K562 treated with DMSO at 1 percent for 12 hours (cell line): Measurements from ENCODE around the gene TMEM176B. TPM values are rescaled to one million over a fixed set of nuclear protein-coding genes. Genes with fewer than 3 reads are reported as not detected.

ENCODE experiments used
- total RNA-seq: library from RNA; unstranded; fragments of 300-600 nt; gene quantifications from 2 replicates; pipeline ENCODE4 v1.2.3, GENCODE V29; 2022; ENCODE audit not compliant: insufficient read depth

The TMEM176B gene
- total RNA-seq = 0.70 TPM in 1 of 2 replicates, not detected in the other

GRCh38 chr7:150799741-150800580 lies at the start of gene TMEM176B:
TMEM176B (minus strand) TSS chr7:150800364; CDS start chr7:150796569, 3,795 bp downstream.

GRCh38 chr7:150800581-150801241 lies 547 bp upstream of the TMEM176B start, which contains the start of gene TMEM176A:
TMEM176A (plus strand) TSS chr7:150800769; CDS start chr7:150801551, 782 bp downstream.

Other genes starting within 250 kb of the TMEM176B start
- not detected in 2 replicates for gene GIMAP4, start 233.0 kb downstream of the TMEM176B start, total RNA-seq
- 0.30 and 0.47 TPM in 2 replicates for gene GIMAP6, start 168.0 kb downstream of the TMEM176B start, total RNA-seq
- gene GIMAP2, start 114.7 kb downstream of the TMEM176B start, total RNA-seq = 7.6 and 9.9 TPM in 2 replicates
- gene GIMAP1, start 83.8 kb downstream of the TMEM176B start, total RNA-seq = not detected in 2 replicates
- 2.6 and 5.4 TPM in 2 replicates for gene GIMAP5, start 62.9 kb downstream of the TMEM176B start, total RNA-seq
- gene TMEM176A, start 405 bp upstream of the TMEM176B start, total RNA-seq = 1.2 and 1.9 TPM in 2 replicates
- gene AOC1, start 52.2 kb upstream of the TMEM176B start, total RNA-seq = not detected in 2 replicates
- 76.1 and 114 TPM in 2 replicates for gene KCNH2, start 178.0 kb upstream of the TMEM176B start, total RNA-seq
- 40.1 and 40.4 TPM in 2 replicates for gene NOS3, start 190.7 kb upstream of the TMEM176B start, total RNA-seq
- gene ATG9B, start 224.1 kb upstream of the TMEM176B start, total RNA-seq = 5.7 TPM in 1 of 2 replicates, not detected in the other
- gene ABCB8, start 228.1 kb upstream of the TMEM176B start, total RNA-seq = 25.8 and 40.2 TPM in 2 replicates
- 8.5 and 14.4 TPM in 2 replicates for gene ASIC3, start 248.2 kb upstream of the TMEM176B start, total RNA-seq